HAP-1 (cell line): Measurements from ENCODE around the gene ISL2.

Experiments used
- DNase-seq, 2 experiments: peaks; one replicate each; pipeline ENCODE4 v3.0.0-alpha.2; 2016 to 2020; ENCODE audit warnings: low spot score in 2 of 2
- H3K27me3 ChIP-seq: fragments of 250-450 bp; sonication (Bioruptor Pico); 2 replicates; pipeline ENCODE4 v1.5.1; 2020; ENCODE audit warnings: low read depth, mild to moderate bottlenecking, moderate library complexity
- H3K36me3 ChIP-seq: fragments of 250-450 bp; sonication (Bioruptor Pico); replicated peaks from 2 replicates; pipeline ENCODE4 v1.5.1; 2020; ENCODE audit warnings: mild to moderate bottlenecking
- H3K4me1 ChIP-seq: fragments of 250-450 bp; sonication (Bioruptor Pico); 2 replicates; pipeline ENCODE4 v1.5.1; 2020; ENCODE audit warnings: mild to moderate bottlenecking
- H3K4me3 ChIP-seq: fragments of 250-450 bp; sonication (Bioruptor Pico); 2 replicates; pipeline ENCODE4 v1.5.1; 2020; ENCODE audit warnings: mild to moderate bottlenecking, moderate library complexity
- H3K9me3 ChIP-seq: fragments of 250-450 bp; sonication (Bioruptor Pico); 2 replicates; pipeline ENCODE4 v1.5.1; 2020; ENCODE audit warnings: mild to moderate bottlenecking, moderate library complexity
- in situ Hi-C: fragments of 300-500 bp; cut with MboI; formaldehyde crosslinking; loops from 3 replicates; pipeline ENCODE4 v1.14.3; 2020; ENCODE audit warnings: low sequenced_read_pairs, inconsistent platforms, mixed read lengths

ISL2 gene

GRCh38 chr15:76333309-76333708, 3.3 kb upstream of the ISL2 start:
- in situ Hi-C loops: loop anchor here (5.0 kb wide), 1 partner anchor 96 kb away; no protein-coding TSS in a partner anchor
- no peak overlapping the region for H3K4me3 ChIP-seq
- H3K4me1 ChIP-seq: peaks cover 10% of the 10 kb centered on the region
- no peaks in the 10 kb centered on the region; the same call in 1 of the 2 replicates for H3K27me3 ChIP-seq
- peaks cover 4% of the 10 kb centered on the region for H3K9me3 ChIP-seq
- no peak for DNase-seq
- peaks cover 8% of the 10 kb centered on the region; the same call in 1 of the 2 replicates for H3K36me3 ChIP-seq

GRCh38 chr15:76333720-76334437, 2.7 kb upstream of the ISL2 start:
- H3K9me3 ChIP-seq: peaks cover 4% of the 10 kb centered on the region
- H3K4me1 ChIP-seq: peaks cover 10% of the 10 kb centered on the region
- peaks cover 11% of the 10 kb centered on the region; the same call in 1 of the 2 replicates for H3K36me3 ChIP-seq
- DNase-seq: peak in 1 of 2 experiments; percentile 57
- no peaks in the 10 kb centered on the region; the same call in 1 of the 2 replicates for H3K27me3 ChIP-seq
- no peak overlapping the region for H3K4me3 ChIP-seq
- in situ Hi-C loops: loop anchor here (5.0 kb wide), 1 partner anchor 97 kb away; no protein-coding TSS in a partner anchor

GRCh38 chr15:76334438-76335306, 1.9 kb upstream of the ISL2 start:
- no peak for DNase-seq
- Histone ChIP-seq H3K27me3 (no peaks in the 10 kb centered on the region), H3K9me3 (peaks cover 4% of the 10 kb centered on the region), H3K36me3 (peaks cover 16% of the 10 kb centered on the region), H3K4me3 (no peak overlapping the region; the same call in 1 of the 2 replicates), H3K4me1 (peaks cover 18% of the 10 kb centered on the region)
- in situ Hi-C loops: loop anchor here (5.0 kb wide), 1 partner anchor 97 kb away; no protein-coding TSS in a partner anchor

GRCh38 chr15:76335307-76336253, 993 bp upstream of the ISL2 start:
- Histone ChIP-seq H3K9me3 (peaks cover 4% of the 10 kb centered on the region), H3K36me3 (peaks cover 25% of the 10 kb centered on the region), H3K4me3 (peak overlapping the region; percentile 54), H3K27me3 (no peaks in the 10 kb centered on the region), H3K4me1 (peaks cover 18% of the 10 kb centered on the region)
- peak; percentile 37 to 68 for DNase-seq
- in situ Hi-C loops: no loop called here

- Histone ChIP-seq H3K27me3 (no peaks in the 10 kb centered on the region), H3K36me3 (peaks cover 39% of the 10 kb centered on the region), H3K4me1 (peaks cover 18% of the 10 kb centered on the region), H3K9me3 (peaks cover 4% of the 10 kb centered on the region), H3K4me3 (peak overlapping the region; percentile 54)
- DNase-seq: peak; percentile 85 to 92
- in situ Hi-C loops: no loop called here
Measured at GRCh38 chr15:76337059-76337695, 604 bp downstream of the ISL2 start.

GRCh38 chr15:76337696-76338485, 1.3 kb downstream of the ISL2 start:
- peaks cover 18% of the 10 kb centered on the region for H3K4me1 ChIP-seq
- H3K36me3 ChIP-seq: peaks cover 40% of the 10 kb centered on the region
- peak in 1 of 2 experiments; percentile 66 for DNase-seq
- H3K9me3 ChIP-seq: peaks cover 4% of the 10 kb centered on the region
- H3K4me3 ChIP-seq: peak overlapping the region; percentile 54
- in situ Hi-C loops: no loop called here
- no peaks in the 10 kb centered on the region for H3K27me3 ChIP-seq

- in situ Hi-C loops: no loop called here
- Histone ChIP-seq H3K27me3 (no peaks in the 10 kb centered on the region), H3K4me1 (peaks cover 18% of the 10 kb centered on the region)
Measured at GRCh38 chr15:76338486-76339304, 2.1 kb downstream of the ISL2 start.

GRCh38 chr15:76339305-76340197, 3.0 kb downstream of the ISL2 start:
- Histone ChIP-seq H3K36me3 (peaks cover 52% of the 10 kb centered on the region), H3K4me3 (peak overlapping the region; percentile 54), H3K27me3 (no peaks in the 10 kb centered on the region), H3K9me3 (peaks cover 4% of the 10 kb centered on the region), H3K4me1 (peaks cover 21% of the 10 kb centered on the region)
- DNase-seq: peak in 1 of 2 experiments; percentile 44
- in situ Hi-C loops: no loop called here

More at GRCh38 chr15:76338486-76339304, 2.1 kb downstream of the ISL2 start:
- peak overlapping the region; percentile 54 for H3K4me3 ChIP-seq
- peaks cover 4% of the 10 kb centered on the region for H3K9me3 ChIP-seq
- H3K36me3 ChIP-seq: peaks cover 45% of the 10 kb centered on the region
- DNase-seq: peak in 1 of 2 experiments; percentile 36

- peak overlapping the region; percentile 54 for H3K4me3 ChIP-seq
- H3K36me3 ChIP-seq: peaks cover 58% of the 10 kb centered on the region
- peaks cover 4% of the 10 kb centered on the region for H3K9me3 ChIP-seq
- H3K4me1 ChIP-seq: peaks cover 28% of the 10 kb centered on the region
- DNase-seq: no peak
- in situ Hi-C loops: no loop called here
- no peaks in the 10 kb centered on the region for H3K27me3 ChIP-seq
Measured at GRCh38 chr15:76340198-76340802, 3.7 kb downstream of the ISL2 start.

- H3K4me3 ChIP-seq: no peak overlapping the region
- peaks cover 23% of the 10 kb centered on the region for H3K4me1 ChIP-seq
- no peak for DNase-seq
- in situ Hi-C loops: no loop called here
- H3K36me3 ChIP-seq: peaks cover 58% of the 10 kb centered on the region
- no peaks in the 10 kb centered on the region; the same call in 1 of the 2 replicates for H3K9me3 ChIP-seq
- H3K27me3 ChIP-seq: no peaks in the 10 kb centered on the region
Measured at GRCh38 chr15:76340803-76341365, 4.3 kb downstream of the ISL2 start.
